ENCODE data around the gene PHF19.

The PHF19 gene

DNA sequence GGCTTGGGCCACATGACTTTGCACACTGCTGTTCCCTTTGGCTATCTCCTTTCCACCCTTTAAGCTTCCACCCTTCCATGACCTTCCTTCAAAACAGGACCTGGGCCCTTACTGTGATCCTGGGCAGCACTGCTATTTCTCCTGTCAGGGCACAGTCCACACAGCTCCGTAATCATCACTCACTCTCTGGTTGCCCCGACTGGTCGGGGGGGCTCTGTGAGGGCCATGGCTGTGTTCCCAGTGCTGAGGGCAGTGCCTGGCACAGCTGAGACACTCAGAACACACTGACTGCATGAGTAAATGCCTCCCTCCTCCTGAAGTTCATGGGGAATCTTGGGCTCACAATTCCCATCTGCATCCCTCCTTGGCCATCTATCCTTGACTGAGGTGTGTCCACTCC, 37.4 kb upstream of the PHF19 start:
- DNase-seq (ENCODE audit: low read depth, low spot score), result no peak
- no peak overlapping the region for H3K4me3 ChIP-seq (ENCODE audit: low read depth, low read length)
- TF ChIP-seq, protein P1, sequence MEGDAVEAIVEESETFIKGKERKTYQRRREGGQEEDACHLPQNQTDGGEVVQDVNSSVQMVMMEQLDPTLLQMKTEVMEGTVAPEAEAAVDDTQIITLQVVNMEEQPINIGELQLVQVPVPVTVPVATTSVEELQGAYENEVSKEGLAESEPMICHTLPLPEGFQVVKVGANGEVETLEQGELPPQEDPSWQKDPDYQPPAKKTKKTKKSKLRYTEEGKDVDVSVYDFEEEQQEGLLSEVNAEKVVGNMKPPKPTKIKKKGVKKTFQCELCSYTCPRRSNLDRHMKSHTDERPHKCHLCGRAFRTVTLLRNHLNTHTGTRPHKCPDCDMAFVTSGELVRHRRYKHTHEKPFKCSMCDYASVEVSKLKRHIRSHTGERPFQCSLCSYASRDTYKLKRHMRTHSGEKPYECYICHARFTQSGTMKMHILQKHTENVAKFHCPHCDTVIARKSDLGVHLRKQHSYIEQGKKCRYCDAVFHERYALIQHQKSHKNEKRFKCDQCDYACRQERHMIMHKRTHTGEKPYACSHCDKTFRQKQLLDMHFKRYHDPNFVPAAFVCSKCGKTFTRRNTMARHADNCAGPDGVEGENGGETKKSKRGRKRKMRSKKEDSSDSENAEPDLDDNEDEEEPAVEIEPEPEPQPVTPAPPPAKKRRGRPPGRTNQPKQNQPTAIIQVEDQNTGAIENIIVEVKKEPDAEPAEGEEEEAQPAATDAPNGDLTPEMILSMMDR (IDR thresholded peaks at IDR 0.05; ENCODE audit: insufficient read depth, low read length, missing control alignments), result no peak
- ChIA-PET POLR2A (no interaction called here), CTCF (no interaction called here)

DNA sequence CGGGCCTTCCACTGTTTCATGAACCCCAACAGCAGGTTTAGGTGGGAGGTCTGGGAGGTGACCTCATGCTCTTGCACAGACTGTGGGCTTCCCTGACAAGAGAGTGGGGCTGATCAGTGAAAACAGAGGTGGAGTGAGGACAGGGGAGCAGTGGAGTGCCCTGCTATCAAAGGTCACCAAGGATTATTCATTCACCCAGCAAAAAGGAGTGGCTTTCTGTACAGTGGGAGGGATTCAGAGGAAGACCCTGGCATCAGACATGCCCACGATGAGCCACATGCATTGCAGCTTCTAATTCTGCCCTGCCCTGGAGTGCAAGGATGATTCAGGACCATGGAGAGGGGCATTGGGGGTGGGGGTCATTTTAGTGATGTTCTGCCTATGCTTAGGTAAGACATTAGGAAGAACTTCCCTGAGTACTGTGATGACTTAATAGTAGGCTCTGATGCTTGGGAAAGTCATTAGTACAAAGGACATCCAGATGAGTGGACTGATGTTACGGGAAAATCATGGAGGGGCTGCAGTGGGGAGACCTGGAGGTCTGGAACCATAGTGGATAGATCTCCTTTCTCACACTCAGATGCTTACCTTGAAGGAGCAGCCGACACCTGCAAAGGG, 36.8 kb upstream of the PHF19 start:
- no peak for DNase-seq (ENCODE audit: low read depth, low spot score)
- H3K4me3 ChIP-seq (ENCODE audit: low read depth, low read length), result no peak overlapping the region
- ChIA-PET CTCF (interaction anchor here (1.0 to 1.1 kb wide), 2 partner anchors 24 to 68 kb away, joined by 3 read pairs; no protein-coding TSS in a partner anchor), POLR2A (no interaction called here)
- TF ChIP-seq, protein P1 (IDR thresholded peaks at IDR 0.05; ENCODE audit: insufficient read depth, low read length, missing control alignments), result no peak

DNA sequence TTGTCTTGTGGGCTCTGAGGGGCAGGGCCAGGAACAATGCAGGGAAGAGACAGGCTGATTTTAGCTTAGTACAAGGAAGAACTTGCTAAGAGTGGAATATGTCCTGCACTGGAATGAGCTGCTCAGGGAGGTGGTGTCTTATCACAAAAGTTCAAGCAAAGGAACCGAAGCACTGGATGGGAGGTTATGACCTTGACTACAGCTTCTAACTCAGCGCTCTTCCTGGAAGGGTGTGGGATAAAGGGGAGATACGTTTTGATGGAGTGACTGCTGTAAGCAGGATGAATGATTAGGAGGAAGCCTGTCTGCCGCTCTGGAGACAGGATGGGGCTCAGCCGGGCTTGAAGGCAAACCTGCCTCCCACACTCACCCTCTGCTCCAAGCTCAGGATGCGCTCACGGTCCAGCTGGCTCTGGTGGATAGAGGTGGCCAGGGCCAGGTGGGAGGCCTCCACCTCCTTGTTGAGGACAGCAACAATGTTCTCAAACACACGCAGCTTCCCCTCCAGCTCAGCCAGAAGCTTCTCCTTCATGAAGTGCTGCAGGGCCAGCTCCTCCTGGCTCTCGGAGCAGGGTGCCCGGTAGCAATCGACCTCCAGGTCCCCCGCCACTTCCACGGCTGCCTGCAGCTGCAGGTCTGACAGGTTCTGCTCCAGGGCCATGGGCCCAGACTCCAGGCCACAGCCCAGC, 36.1 kb upstream of the PHF19 start:
- ChIA-PET CTCF (interaction anchor here (1.0 to 1.1 kb wide), 2 partner anchors 25 to 68 kb away, joined by 3 read pairs; no protein-coding TSS in a partner anchor), POLR2A (no interaction called here)
- TF ChIP-seq, protein P1 (IDR thresholded peaks at IDR 0.05; ENCODE audit: insufficient read depth, low read length, missing control alignments), result no peak
- no peak overlapping the region for H3K4me3 ChIP-seq (ENCODE audit: low read depth, low read length)
- no peak for DNase-seq (ENCODE audit: low read depth, low spot score)

DNA sequence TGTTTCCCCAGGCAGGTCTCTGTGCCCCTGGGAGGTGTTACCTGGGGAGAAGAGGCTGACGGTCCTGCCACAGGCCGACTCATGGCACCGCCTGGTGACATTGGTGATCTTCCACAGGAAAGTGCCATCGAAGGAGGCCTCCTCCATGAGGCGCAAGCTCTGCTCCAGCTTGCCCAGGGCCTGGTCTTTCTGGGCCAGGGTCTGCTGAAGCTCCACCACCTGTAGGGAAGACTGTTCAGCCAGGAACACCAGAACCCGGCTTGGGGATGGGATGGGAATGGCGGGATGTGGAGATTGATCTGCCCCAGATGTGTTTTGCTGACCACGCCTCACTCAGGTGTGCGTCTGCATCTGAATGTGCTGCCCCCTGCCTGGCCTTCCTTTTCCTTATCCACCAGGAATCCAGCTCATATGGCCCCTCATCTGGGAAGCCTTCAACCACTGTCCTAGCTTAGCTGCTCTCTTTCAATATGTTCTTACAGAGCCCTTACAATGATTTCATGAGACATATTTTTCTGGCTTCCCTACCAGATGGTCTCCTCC, 34.4 kb upstream of the PHF19 start:
- CTCF ChIA-PET, result no interaction called here
- H3K4me3 ChIP-seq (ENCODE audit: low read depth, low read length), result no peak overlapping the region
- TF ChIP-seq, protein P1 (IDR thresholded peaks at IDR 0.05; ENCODE audit: insufficient read depth, low read length, missing control alignments), result no peak
- no peak for DNase-seq (ENCODE audit: low read depth, low spot score)
- POLR2A ChIA-PET, result no interaction called here

- TF ChIP-seq, protein P1 (IDR thresholded peaks at IDR 0.05; ENCODE audit: insufficient read depth, low read length, missing control alignments), result no peak
- DNase-seq (ENCODE audit: low read depth, low spot score), result no peak
- POLR2A ChIA-PET, result no interaction called here
- CTCF ChIA-PET, result no interaction called here
- H3K4me3 ChIP-seq (ENCODE audit: low read depth, low read length), result no peak overlapping the region
Measured at GRCh38 chr9:120910643-120911042, 33.7 kb upstream of the PHF19 start.

DNA sequence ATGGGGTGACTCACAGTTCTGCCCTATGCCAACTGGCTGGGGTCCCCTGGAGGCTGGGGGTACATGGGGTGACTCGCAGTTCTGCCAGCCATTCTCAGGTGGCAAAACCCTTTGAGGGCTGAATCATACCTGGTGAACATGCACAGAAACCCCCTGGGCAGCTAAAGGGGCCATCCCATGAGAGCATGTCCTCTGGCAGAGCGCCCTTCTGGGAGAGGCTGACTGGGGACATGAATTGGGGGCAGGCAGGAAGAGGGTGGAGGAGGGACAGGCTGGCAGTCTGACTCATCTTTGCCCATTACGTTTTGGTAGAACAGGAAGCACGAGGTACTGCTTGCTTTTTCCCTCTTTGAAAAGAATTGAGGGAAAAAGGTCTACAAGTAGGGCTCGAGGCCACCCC, 32.9 kb upstream of the PHF19 start:
- DNase-seq (ENCODE audit: low read depth, low spot score), result no peak
- ChIA-PET POLR2A (no interaction called here), CTCF (no interaction called here)
- H3K4me3 ChIP-seq (ENCODE audit: low read depth, low read length), result no peak overlapping the region
- TF ChIP-seq, protein P1 (IDR thresholded peaks at IDR 0.05; ENCODE audit: insufficient read depth, low read length, missing control alignments), result no peak

All from AG04449 (cell line).